Muscle layer of colon (tissue), 2 donors: ENCODE data around the gene FAM161B.

Source experiments
- H3K27ac ChIP-seq: one replicate; pipeline ENCODE4 v1.7.0; 2013; ENCODE audit warnings: low read depth, mild to moderate bottlenecking, low read length, moderate library complexity
- H3K27me3 ChIP-seq, 2 donors: one replicate each; pipeline ENCODE4 v1.7.0; 2013; ENCODE audit warnings: low read length in 2 of 2, mild to moderate bottlenecking in 2 of 2; ENCODE audit not compliant: insufficient read depth in 2 of 2, control insufficient read depth in 1 of 2
- H3K36me3 ChIP-seq: one replicate; pipeline ENCODE4 v1.7.0; 2013; ENCODE audit warnings: mild to moderate bottlenecking, low read length; ENCODE audit not compliant: insufficient read depth
- H3K4me1 ChIP-seq: one replicate; pipeline ENCODE4 v1.7.0; 2013; ENCODE audit warnings: mild to moderate bottlenecking, low read length; ENCODE audit not compliant: insufficient read depth
- H3K4me3 ChIP-seq, 2 donors: one replicate each; pipeline ENCODE4 v1.7.0; 2013; ENCODE audit warnings: low read length in 2 of 2, low read depth in 1 of 2, mild to moderate bottlenecking in 1 of 2, moderate library complexity in 1 of 2
- H3K9ac ChIP-seq: one replicate; pipeline ENCODE4 v1.7.0; 2013; ENCODE audit warnings: low read length
- H3K9me3 ChIP-seq: one replicate; pipeline ENCODE4 v1.7.0; 2013; ENCODE audit warnings: mild to moderate bottlenecking, low read length
- donor health status: abdominal sarcoma.
- donor health status: Adenocarcinoma of cecum.

Gene FAM161B

DNA sequence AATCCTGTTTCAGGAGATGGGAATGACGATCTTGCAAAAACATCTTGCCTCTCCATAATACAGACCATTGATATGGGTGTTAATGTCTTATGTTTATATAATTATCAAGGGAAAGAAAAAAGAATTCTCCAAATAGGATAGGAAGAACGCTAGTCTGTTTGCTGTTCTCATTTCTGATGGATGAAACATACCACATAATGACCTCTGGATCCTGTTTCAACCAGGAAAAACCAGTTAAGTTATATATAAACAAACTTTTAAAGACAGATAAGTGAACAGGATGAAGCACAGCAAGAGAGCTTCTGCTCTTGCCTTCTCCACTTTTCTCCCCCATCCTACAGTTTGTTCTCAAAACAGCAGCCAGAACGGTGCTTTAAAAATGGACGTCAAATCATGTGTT, 28.0 kb upstream of the FAM161B start:
- Histone ChIP-seq H3K4me1 (no peaks in the 10 kb centered on the region), H3K4me3 (no peak overlapping the region), H3K36me3 (peaks cover 2% of the 10 kb centered on the region), H3K27ac (no peak overlapping the region), H3K9me3 (no peaks in the 10 kb centered on the region), H3K9ac (no peak overlapping the region), H3K27me3 (no peaks in the 10 kb centered on the region)

DNA sequence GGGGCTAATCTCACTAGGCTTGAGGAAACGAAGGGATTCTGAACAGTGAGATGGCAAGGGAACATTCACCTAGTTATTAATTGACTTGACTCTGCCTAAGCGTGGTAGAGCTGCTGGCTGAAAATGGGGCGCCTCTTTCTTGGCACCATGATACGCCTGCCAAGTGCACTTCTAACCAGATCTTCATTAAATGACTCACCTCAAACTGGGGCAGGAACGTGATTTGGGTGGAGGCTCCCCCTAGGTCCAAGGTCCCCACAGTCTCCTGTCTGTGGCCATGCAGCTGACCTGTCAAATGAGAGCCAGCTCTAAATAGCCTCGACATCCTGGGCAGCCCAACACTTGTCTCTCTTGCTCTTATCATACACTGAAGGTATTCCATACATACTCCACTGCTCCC, 26.2 kb upstream of the FAM161B start:
- Histone ChIP-seq H3K4me1 (no peaks in the 10 kb centered on the region), H3K27me3 (no peaks in the 10 kb centered on the region), H3K9ac (no peak overlapping the region), H3K9me3 (no peaks in the 10 kb centered on the region), H3K36me3 (peaks cover 7% of the 10 kb centered on the region), H3K27ac (no peak overlapping the region), H3K4me3 (no peak overlapping the region)

DNA sequence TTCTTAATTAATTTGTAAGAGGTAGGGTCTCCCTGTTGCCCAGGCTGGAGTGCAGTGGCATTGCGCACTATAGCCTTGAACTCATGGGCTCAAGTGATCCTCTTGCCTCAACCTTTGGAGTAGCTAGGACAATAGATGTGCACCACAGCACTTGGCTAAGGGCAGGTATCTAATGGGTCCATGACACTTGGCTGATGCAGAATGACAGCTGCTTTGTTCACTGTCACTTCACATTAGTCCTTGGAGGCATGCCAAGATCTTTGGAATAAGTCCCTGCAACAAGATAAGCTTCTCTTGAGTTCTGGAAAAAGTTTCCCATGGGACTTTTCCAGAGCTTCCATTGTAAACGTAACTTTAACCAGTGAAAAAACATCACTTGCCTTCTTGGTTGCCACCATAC, 23.6 kb upstream of the FAM161B start:
- Histone ChIP-seq H3K27me3 (no peaks in the 10 kb centered on the region), H3K4me3 (no peak overlapping the region), H3K9me3 (no peaks in the 10 kb centered on the region), H3K36me3 (peaks cover 20% of the 10 kb centered on the region), H3K4me1 (no peaks in the 10 kb centered on the region), H3K27ac (no peak overlapping the region), H3K9ac (no peak overlapping the region)

DNA sequence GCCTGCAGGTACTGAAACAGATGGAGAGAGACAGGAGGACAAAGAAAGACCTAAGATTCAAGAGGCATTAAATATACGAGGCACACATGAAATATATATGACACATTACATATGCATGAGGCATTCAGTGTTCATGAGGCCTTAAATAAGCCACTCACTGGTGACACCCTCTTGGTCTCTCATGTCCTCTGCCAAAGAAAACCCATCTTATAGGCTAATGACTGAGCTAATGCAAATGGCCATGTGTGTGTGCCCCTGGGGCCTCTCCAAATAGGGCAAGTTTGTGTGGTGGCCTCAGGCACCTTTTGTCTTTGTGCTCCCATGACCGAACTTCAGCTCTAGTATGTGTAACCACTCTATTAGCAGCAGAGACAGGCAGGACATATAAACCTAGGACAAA, 19.0 kb upstream of the FAM161B start:
- H3K27ac ChIP-seq, result no peak overlapping the region
- no peaks in the 10 kb centered on the region for H3K4me1 ChIP-seq
- H3K36me3 ChIP-seq, result peaks cover 27% of the 10 kb centered on the region
- no peaks in the 10 kb centered on the region for H3K27me3 ChIP-seq
- no peak overlapping the region for H3K9ac ChIP-seq
- H3K4me3 ChIP-seq, result no peak overlapping the region
- no peaks in the 10 kb centered on the region for H3K9me3 ChIP-seq

DNA sequence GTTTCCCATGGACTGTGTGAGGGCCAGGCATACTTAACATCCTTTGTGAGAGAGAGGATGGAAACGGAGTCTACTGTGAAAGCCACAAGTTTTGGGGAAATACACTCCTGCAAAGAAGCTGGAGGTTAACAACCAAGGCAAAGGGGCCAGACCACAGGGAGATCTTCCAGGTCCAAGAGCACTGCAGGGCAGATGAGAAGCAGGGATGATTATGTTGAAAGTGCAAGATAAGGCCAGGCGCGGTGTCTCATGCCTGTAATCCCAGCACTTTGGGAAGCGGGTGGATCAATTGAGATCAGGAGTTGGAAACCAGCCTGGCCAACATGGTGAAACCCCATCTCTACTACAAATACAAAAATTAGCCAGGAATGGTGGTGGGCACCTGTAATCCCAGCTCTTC, 15.3 kb upstream of the FAM161B start:
- Histone ChIP-seq H3K4me3 (no peak overlapping the region), H3K27ac (no peak overlapping the region), H3K4me1 (no peaks in the 10 kb centered on the region), H3K9me3 (no peaks in the 10 kb centered on the region), H3K9ac (no peak overlapping the region), H3K36me3 (peaks cover 42% of the 10 kb centered on the region), H3K27me3 (no peaks in the 10 kb centered on the region)

DNA sequence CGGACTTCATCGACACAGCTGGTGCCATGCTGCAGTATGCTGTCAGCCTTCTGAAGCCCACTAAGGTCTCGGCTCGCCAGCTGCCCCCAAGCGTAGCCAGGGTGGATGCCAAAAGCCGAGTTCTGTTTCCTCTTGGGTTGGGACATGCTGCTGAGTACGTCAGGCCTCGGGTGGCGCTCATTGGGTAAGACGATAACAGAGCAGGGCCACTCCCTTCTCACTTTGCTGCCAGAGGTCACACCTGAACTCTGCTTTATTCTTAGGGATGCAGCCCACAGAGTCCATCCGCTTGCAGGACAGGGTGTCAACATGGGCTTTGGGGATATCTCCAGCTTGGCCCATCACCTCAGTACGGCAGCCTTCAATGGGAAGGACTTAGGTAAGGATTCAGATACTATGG, 11.3 kb upstream of the FAM161B start:
- Histone ChIP-seq H3K9me3 (no peaks in the 10 kb centered on the region), H3K4me3 (no peak overlapping the region), H3K4me1 (no peaks in the 10 kb centered on the region), H3K27me3 (no peaks in the 10 kb centered on the region), H3K27ac (no peak overlapping the region), H3K9ac (no peak overlapping the region), H3K36me3 (peaks cover 59% of the 10 kb centered on the region)

DNA sequence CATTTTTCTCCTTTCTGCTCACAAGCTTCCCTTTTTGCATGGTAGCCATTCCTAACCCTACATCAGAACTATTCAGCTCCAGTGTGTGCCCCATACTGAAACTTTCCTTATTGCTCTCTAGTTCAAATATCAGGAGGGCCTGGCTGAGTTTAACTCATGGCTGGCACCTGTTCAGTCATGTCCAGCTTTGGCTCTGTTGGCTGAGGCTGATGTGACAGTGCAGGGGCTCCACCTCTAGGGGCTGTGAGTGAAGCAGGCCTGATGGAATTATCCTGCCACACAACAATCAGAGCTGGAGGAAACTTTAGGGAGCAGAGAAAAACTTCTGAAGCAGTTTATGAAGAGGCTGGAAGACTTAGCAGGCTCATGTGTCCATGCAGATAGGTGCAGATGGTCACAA, 8.7 kb upstream of the FAM161B start:
- peaks cover 65% of the 10 kb centered on the region for H3K36me3 ChIP-seq
- H3K4me3 ChIP-seq, result no peak overlapping the region
- H3K27ac ChIP-seq, result no peak overlapping the region
- H3K4me1 ChIP-seq, result no peaks in the 10 kb centered on the region
- H3K27me3 ChIP-seq, result no peaks in the 10 kb centered on the region
- no peak overlapping the region for H3K9ac ChIP-seq
- H3K9me3 ChIP-seq, result no peaks in the 10 kb centered on the region

DNA sequence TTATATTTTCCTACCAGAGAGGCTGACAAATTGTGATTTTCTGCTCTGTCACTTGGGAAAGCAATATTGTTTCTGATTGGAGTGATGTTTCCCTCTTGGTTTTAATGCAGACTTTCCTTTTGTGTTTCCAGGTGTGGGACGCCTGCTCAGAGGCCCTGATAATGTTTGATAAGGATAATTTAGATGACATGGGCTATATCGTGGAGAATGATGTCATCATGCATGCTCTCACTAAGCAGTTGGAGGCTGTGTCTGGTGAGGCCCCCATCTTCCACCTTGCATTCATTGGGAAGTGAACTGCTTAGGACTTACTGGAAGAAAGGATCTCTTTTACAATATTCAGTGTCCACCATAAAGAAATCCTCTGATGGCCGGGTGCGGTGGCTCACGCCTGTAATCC, 5.8 kb upstream of the FAM161B start:
- H3K36me3 ChIP-seq, result peaks cover 54% of the 10 kb centered on the region
- no peak overlapping the region for H3K27ac ChIP-seq
- no peaks in the 10 kb centered on the region for H3K9me3 ChIP-seq
- H3K4me1 ChIP-seq, result peaks cover 7% of the 10 kb centered on the region
- H3K9ac ChIP-seq, result no peak overlapping the region
- no peak overlapping the region for H3K4me3 ChIP-seq
- H3K27me3 ChIP-seq, result no peaks in the 10 kb centered on the region

DNA sequence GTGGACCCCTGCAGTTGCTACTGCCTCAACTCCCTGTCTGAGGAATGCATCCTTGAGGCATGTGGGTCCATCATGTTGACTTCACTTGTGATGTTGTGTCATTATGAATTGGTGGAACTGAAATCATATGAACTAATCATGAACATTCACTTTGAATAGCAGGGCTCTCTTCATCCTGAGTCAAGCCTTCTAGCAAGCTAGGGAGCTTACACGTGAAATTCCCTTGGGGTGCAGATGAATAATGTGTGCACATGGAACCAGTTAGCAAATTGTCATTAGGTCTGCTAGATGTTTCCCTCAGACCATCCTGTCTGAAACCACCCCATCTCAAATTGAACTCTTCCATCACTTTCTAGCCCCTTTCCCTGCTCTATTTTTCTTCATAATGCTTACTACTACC, 3.8 kb upstream of the FAM161B start:
- Histone ChIP-seq H3K4me3 (no peak overlapping the region), H3K27ac (no peak overlapping the region), H3K9me3 (no peaks in the 10 kb centered on the region), H3K4me1 (peaks cover 8% of the 10 kb centered on the region), H3K36me3 (peaks cover 35% of the 10 kb centered on the region), H3K9ac (no peak overlapping the region), H3K27me3 (no peaks in the 10 kb centered on the region)

DNA sequence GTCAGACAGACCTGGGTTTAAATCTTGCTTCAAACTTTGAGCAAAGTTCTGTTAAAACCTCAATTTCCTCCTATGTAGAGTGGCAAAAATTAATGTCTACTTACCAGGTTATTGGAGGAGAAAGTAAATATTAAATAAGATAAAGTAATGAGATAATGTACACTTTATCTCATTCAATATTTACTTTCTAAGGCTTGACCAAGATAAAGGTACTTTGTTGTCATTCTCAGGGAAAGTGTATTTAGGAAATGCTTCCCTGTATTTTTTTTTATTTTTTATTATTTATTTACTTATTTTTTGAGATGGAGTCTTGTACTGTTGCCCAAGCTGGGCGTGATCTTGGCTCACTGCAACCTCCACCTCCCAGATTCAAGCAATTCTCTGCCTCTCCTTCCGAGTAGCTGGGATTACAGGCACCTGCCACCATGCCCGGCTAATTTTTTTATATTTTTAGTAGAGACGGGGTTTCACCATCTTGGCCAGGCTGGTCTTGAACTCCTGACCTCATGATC, 4.7 kb downstream of the FAM161B start:
- Histone ChIP-seq H3K4me1 (peaks cover 7% of the 10 kb centered on the region), H3K36me3 (peaks cover 25% of the 10 kb centered on the region), H3K27ac (no peak overlapping the region), H3K9ac (no peak overlapping the region), H3K27me3 (no peaks in the 10 kb centered on the region), H3K4me3 (no peak overlapping the region), H3K9me3 (no peaks in the 10 kb centered on the region)

DNA sequence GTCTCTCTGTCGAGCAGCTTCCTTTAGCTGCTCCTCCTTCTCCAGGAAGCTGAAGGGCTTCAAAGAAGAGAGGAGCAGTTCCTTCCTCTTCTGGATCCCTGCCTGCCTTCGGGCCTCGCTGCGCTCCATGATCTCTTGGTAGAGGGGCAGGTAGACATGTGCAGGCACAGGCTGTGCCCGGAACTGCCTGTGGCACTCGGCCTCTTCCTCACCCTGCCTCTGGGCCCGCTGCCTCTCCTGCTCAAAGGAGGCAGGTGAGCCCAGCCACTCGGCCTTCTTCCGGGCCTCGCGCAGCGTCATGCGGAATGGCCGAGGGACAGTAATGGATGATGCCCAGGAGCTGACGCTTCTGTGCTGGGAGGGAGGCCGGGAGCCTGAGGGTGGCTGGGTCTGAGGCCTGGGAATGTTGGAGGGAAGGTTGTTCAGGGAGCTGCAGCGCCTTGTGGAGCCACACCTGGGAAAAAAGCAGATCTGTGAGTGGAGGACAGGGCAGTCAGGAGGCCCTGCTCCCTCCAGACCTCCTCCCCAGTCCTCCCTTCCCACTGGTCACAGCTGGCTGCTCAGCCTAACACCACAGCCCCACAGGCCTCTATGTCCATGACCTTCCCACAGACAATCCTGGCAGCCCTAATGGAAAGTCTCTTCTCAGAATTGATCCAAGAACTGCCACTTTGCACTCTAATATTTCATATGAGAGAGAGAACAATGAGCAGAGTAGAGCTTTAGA, 5.3 kb downstream of the FAM161B start:
- Histone ChIP-seq H3K9me3 (no peaks in the 10 kb centered on the region), H3K4me1 (peaks cover 7% of the 10 kb centered on the region), H3K27ac (no peak overlapping the region), H3K9ac (no peak overlapping the region), H3K4me3 (no peak overlapping the region), H3K36me3 (peaks cover 31% of the 10 kb centered on the region), H3K27me3 (no peaks in the 10 kb centered on the region)

DNA sequence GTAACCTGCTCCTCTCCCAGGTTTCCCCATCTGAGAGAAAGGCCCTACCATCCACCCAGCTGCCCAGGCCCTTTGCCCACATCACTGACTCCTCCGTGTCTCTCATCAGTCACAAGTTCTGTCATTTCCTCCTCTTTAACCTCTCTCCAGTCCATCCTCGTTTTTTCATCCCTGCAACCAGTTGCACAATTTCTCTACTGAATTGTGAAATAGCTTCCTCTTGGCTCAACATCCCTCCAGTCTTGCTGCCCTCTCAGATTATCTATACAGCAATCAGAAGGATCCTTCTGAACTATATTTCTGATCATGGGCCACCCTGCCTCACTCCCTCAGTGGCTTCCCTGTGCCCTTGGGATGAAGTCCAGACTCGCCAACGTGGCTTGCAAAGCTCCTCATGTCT, 6.8 kb downstream of the FAM161B start:
- Histone ChIP-seq H3K9me3 (no peaks in the 10 kb centered on the region), H3K4me1 (peaks cover 7% of the 10 kb centered on the region), H3K27me3 (no peaks in the 10 kb centered on the region), H3K4me3 (no peak overlapping the region), H3K36me3 (peaks cover 37% of the 10 kb centered on the region), H3K27ac (no peak overlapping the region), H3K9ac (no peak overlapping the region)
